ENCODE results near the gene FRMD5. TPM values are rescaled to one million over a fixed set of nuclear protein-coding genes. Genes with fewer than 3 reads are reported as not detected.

Gene FRMD5
- total RNA-seq, 1 experiment from 2014 or later = 3.9 TPM

- no peak for TF ChIP-seq CTCF (conservative IDR thresholded peaks at IDR 0.05)
- Histone ChIP-seq H3K23ac (ENCODE audit: insufficient read length, low read depth, low read length) (no peak overlapping the region), H3K23me2 (ENCODE audit: insufficient read length, low read depth, low read length, poor library complexity, severe bottlenecking) (no peaks in the 10 kb centered on the region), H3K27me3 (ENCODE audit: insufficient read depth, low read length) (no peaks in the 10 kb centered on the region), H3K9ac (ENCODE audit: extremely low read depth, insufficient read length, low read length) (no peak overlapping the region), H2BK12ac (ENCODE audit: insufficient read length, low read depth, low read length) (no peak overlapping the region), H3T11ph (ENCODE audit: low read length) (no peak overlapping the region), H4K20me1 (ENCODE audit: control insufficient read depth, insufficient read depth, insufficient read length) (no peaks in the 10 kb centered on the region), H3K14ac (ENCODE audit: insufficient read depth, low read length) (no peak overlapping the region), H4K91ac (ENCODE audit: insufficient read length, low read depth, low read length) (no peak overlapping the region), H2AFZ (ENCODE audit: low read length) (no peak overlapping the region), H2BK120ac (ENCODE audit: low read depth, low read length, poor library complexity, severe bottlenecking) (no peak overlapping the region), H2BK20ac (ENCODE audit: low read depth, low read length, poor library complexity, severe bottlenecking) (no peak overlapping the region), H2BK15ac (ENCODE audit: low read depth, low read length) (no peak overlapping the region), H3K4ac (ENCODE audit: low read depth, low read length) (no peak overlapping the region), H4K5ac (ENCODE audit: insufficient read length, low read depth, low read length) (no peak overlapping the region), H3K4me1 (ENCODE audit: insufficient read depth, low read length) (no peaks in the 10 kb centered on the region), H3K9me3 (ENCODE audit: control insufficient read depth, low read depth, low read length) (no peaks in the 10 kb centered on the region), H2BK5ac (ENCODE audit: insufficient read length, low read length) (no peak overlapping the region), H4K8ac (replicated peaks; ENCODE audit: insufficient read length, low read depth, low read length) (no peak overlapping the region), H3K4me2 (ENCODE audit: insufficient read depth, insufficient read length, low read length) (no peak overlapping the region), H3K56ac (ENCODE audit: insufficient read length, low read depth, low read length) (no peak overlapping the region), H3K18ac (ENCODE audit: insufficient read length, low read depth, low read length) (no peak overlapping the region), H3K79me1 (ENCODE audit: insufficient read depth, low read depth, low read length, poor library complexity, severe bottlenecking) (no peaks in the 10 kb centered on the region), H3K27ac (ENCODE audit: insufficient read length, low read depth, low read length) (no peak overlapping the region), H2AK5ac (ENCODE audit: insufficient read length, low read length) (no peak overlapping the region), H3K79me2 (ENCODE audit: insufficient read depth, low read length) (no peaks in the 10 kb centered on the region)
- H3K27me3 Mint-ChIP-seq (ENCODE audit: low read depth) = no peaks in the 10 kb centered on the region
- WGBS (ENCODE audit: extremely low coverage, insufficient read length, low lambda C conversion rate) = no CpG with 5 or more reads among the region's 4 CpGs
- H3K4me3 Mint-ChIP-seq = no peak overlapping the region
- no peak for DNase-seq
- no peaks in the 10 kb centered on the region for H3K4me1 Mint-ChIP-seq
- H3K36me3 Mint-ChIP-seq (ENCODE audit: insufficient read depth in 1 of 3, low read depth in 3 of 3) = peaks cover 4 to 51% (median 36%) of the 10 kb centered on the region in 3 experiments; a peak in 6 of 7 replicates
- H3K9me3 Mint-ChIP-seq = no peaks in the 10 kb centered on the region
- H3K27ac Mint-ChIP-seq = no peak overlapping the region
These were observed 335.5 kb downstream of the FRMD5 start for GRCh38 chr15:43859546-43859945.
